Stimulated activated CD4-positive, alpha-beta T cell treated with anti-CD3 and anti-CD28 coated beads, Interleukin-4, amount 100 ng/mL, for 24 hours (primary cell): Measurements from ENCODE around the gene ENC1.
"Not testable (repeated sequence)": the region's sequence is repeated elsewhere in the genome, so short reads cannot be mapped to it uniquely, and the experiment has no call there.

Experiments
- DNase-seq: peaks from one replicate; pipeline ENCODE4 v3.0.0-alpha.2; 2020

Gene ENC1

GRCh38 chr5:74640450-74640953, at the start of gene ENC1:
Gene ENC1, minus strand, starts transcription at chr5:74640728. Its CDS starts 4,243 bp downstream, at chr5:74636485.
- peak; percentile 74 for DNase-seq

- DNase-seq: no peak
Measured at GRCh38 chr5:74686962-74687751, 46.6 kb upstream of the ENC1 start.

- peak; percentile 3 for DNase-seq
Measured at GRCh38 chr5:74685979-74686631, 45.6 kb upstream of the ENC1 start.

GRCh38 chr5:74684900-74685851, 44.6 kb upstream of the ENC1 start, which contains the start of gene HEXB:
Gene HEXB, plus strand, starts transcription at chr5:74685233. Its CDS starts 28 bp downstream, at chr5:74685261.
- DNase-seq: peak; percentile 86

GRCh38 chr5:74679966-74680365, 39.4 kb upstream of the ENC1 start:
- DNase-seq: no peak

GRCh38 chr5:74679300-74679699, 38.8 kb upstream of the ENC1 start:
- DNase-seq: not testable (repeated sequence)

- not testable (repeated sequence) for DNase-seq
Measured at GRCh38 chr5:74678123-74678522, 37.6 kb upstream of the ENC1 start.

GRCh38 chr5:74676466-74676865, 35.9 kb upstream of the ENC1 start:
- DNase-seq: not testable (repeated sequence)

- DNase-seq: no peak
Measured at GRCh38 chr5:74673011-74673790, 32.7 kb upstream of the ENC1 start.

- no peak for DNase-seq
Measured at GRCh38 chr5:74672215-74672877, 31.8 kb upstream of the ENC1 start.

- no peak for DNase-seq
Measured at GRCh38 chr5:74670396-74671038, 30.0 kb upstream of the ENC1 start.

- no peak for DNase-seq
Measured at GRCh38 chr5:74669821-74670220, 29.3 kb upstream of the ENC1 start.

GRCh38 chr5:74667396-74667795, 26.9 kb upstream of the ENC1 start:
- no peak for DNase-seq

- no peak for DNase-seq
Measured at GRCh38 chr5:74665816-74666215, 25.3 kb upstream of the ENC1 start.

GRCh38 chr5:74665273-74665672, 24.7 kb upstream of the ENC1 start:
- DNase-seq: no peak

GRCh38 chr5:74664551-74664950, 24.0 kb upstream of the ENC1 start:
- no peak for DNase-seq

GRCh38 chr5:74660873-74661272, 20.3 kb upstream of the ENC1 start:
- no peak for DNase-seq

- no peak for DNase-seq
Measured at GRCh38 chr5:74660140-74660539, 19.6 kb upstream of the ENC1 start.

GRCh38 chr5:74659172-74659571, 18.6 kb upstream of the ENC1 start:
- no peak for DNase-seq

GRCh38 chr5:74657165-74657564, 16.6 kb upstream of the ENC1 start:
- no peak for DNase-seq

- no peak for DNase-seq
Measured at GRCh38 chr5:74655716-74656115, 15.2 kb upstream of the ENC1 start.
